ENCODE results near the gene LRRC32.

- TF ChIP-seq ARNTL (CRISPR knock-in tag; IDR thresholded peaks at IDR 0.05; ENCODE audit: borderline replicate concordance, low read depth) (no peak), ZNF565 (CRISPR knock-in tag; conservative IDR thresholded peaks at IDR 0.05; ENCODE audit: low read depth) (no peak), ZFP3 (CRISPR knock-in tag; IDR thresholded peaks at IDR 0.05) (no peak), BACH2 (CRISPR knock-in tag; IDR thresholded peaks at IDR 0.05; ENCODE audit: borderline replicate concordance) (no peak), PATZ1 (CRISPR knock-in tag; IDR thresholded peaks at IDR 0.05; ENCODE audit: borderline replicate concordance) (no peak), CREB5 (CRISPR knock-in tag; IDR thresholded peaks at IDR 0.05; ENCODE audit: low read depth) (no peak), TCF4 (CRISPR knock-in tag; IDR thresholded peaks at IDR 0.05; ENCODE audit: borderline replicate concordance) (no peak), ZNF8 (CRISPR knock-in tag; IDR thresholded peaks at IDR 0.05) (no peak), RARB (CRISPR knock-in tag; IDR thresholded peaks at IDR 0.05) (no peak), ZFP30 (CRISPR knock-in tag; IDR thresholded peaks at IDR 0.05) (no peak), POU6F1 (CRISPR knock-in tag; IDR thresholded peaks at IDR 0.05; ENCODE audit: borderline replicate concordance, low read depth) (no peak), CSRNP3 (CRISPR knock-in tag; IDR thresholded peaks at IDR 0.05) (no peak), SNAI2 (CRISPR knock-in tag; IDR thresholded peaks at IDR 0.05) (no peak), OSR1 (CRISPR knock-in tag; IDR thresholded peaks at IDR 0.05) (no peak)
Measured at GRCh38 chr11:76639621-76640020, 30.9 kb downstream of the LRRC32 start.

Data from SK-N-SH treated with all-trans-retinoic acid at 6 μM for 48 hours (cell line).